IMR-90 (cell line): ENCODE results near the gene LIMS3. TPM values are rescaled to one million over a fixed set of nuclear protein-coding genes. Genes with fewer than 3 reads are reported as not detected.
"Not testable (repeated sequence)": the region's sequence is repeated elsewhere in the genome, so short reads cannot be mapped to it uniquely, and the experiment has no call there.

ENCODE experiments used
- ATAC-seq: fragments of 200-7000 bp; cut with Tn5 transposase; 2 replicates; pipeline ENCODE4 v1.9.1; 2020; ENCODE audit warnings: low read depth, mild to moderate bottlenecking, moderate library complexity
- BruUV-seq: library from RNA; stranded (reverse); fragments of 400-500 nt; replicated peaks from 2 replicates; lab custom pipeline; 2021; lab: Mats Ljungman, UMichigan
- CTCF ChIA-PET: fragments of 300-600 bp; formaldehyde crosslinking; extraction: SDS; loops from one replicate; lab custom pipeline; 2021; ENCODE audit warnings: antibody characterized with exemption; lab: Yijun Ruan, JAX
- POLR2A ChIA-PET: fragments of 300-600 bp; sonication (Branson Sonifier 250); formaldehyde crosslinking; loops from one replicate; lab custom pipeline; 2022; ENCODE audit warnings: antibody characterized with exemption; ENCODE audit not compliant: unreplicated experiment; lab: Charles Lee
- DNase-seq: peaks from one replicate; pipeline ENCODE4 v3.0.0; 2013
- H2AFZ ChIP-seq: replicated peaks from 2 replicates; pipeline ENCODE3; 2013; ENCODE audit warnings: low read length, mild to moderate bottlenecking; ENCODE audit not compliant: poor library complexity
- H2AK5ac ChIP-seq: 2 replicates; pipeline ENCODE4 v1.6.1; 2013; ENCODE audit warnings: low read depth, low read length, inconsistent platforms
- H2AK9ac ChIP-seq: replicated peaks from 2 replicates; pipeline ENCODE3; 2013; ENCODE audit warnings: mild to moderate bottlenecking, low read depth, low read length, moderate library complexity; ENCODE audit not compliant: poor library complexity
- H2BK120ac ChIP-seq: 2 replicates; pipeline ENCODE4 v1.6.1; 2013; ENCODE audit warnings: low read depth, low read length, inconsistent platforms
- H2BK15ac ChIP-seq: 3 replicates; pipeline ENCODE4 v1.6.1; 2013; ENCODE audit warnings: low read depth, low read length, inconsistent platforms
- H2BK20ac ChIP-seq: 2 replicates; pipeline ENCODE4 v1.6.1; 2013; ENCODE audit warnings: low read depth, mild to moderate bottlenecking, inconsistent platforms, low read length, moderate library complexity
- H2BK5ac ChIP-seq: 2 replicates; pipeline ENCODE4 v1.6.1; 2013; ENCODE audit warnings: mild to moderate bottlenecking, low read depth, low read length, inconsistent platforms; ENCODE audit not compliant: poor library complexity, severe bottlenecking
- H3K14ac ChIP-seq: replicated peaks from 2 replicates; pipeline ENCODE4 v1.6.1; 2013; ENCODE audit warnings: low read depth, low read length, inconsistent platforms
- H3K18ac ChIP-seq: 2 replicates; pipeline ENCODE4 v1.6.1; 2013; ENCODE audit warnings: low read depth, low read length, control low read depth
- H3K23ac ChIP-seq: 2 replicates; pipeline ENCODE4 v1.6.1; 2013; ENCODE audit warnings: low read depth, low read length, inconsistent platforms
- H3K27ac ChIP-seq: 2 replicates; pipeline ENCODE4 v1.5.1; 2013; ENCODE audit warnings: mild to moderate bottlenecking, control low read depth, low read length; ENCODE audit not compliant: insufficient read depth
- H3K27me3 ChIP-seq: 2 replicates; pipeline ENCODE4 v1.6.1; 2013; ENCODE audit warnings: low read length; ENCODE audit not compliant: control insufficient read depth, insufficient read depth
- H3K36me3 ChIP-seq: 2 replicates; pipeline ENCODE4 v1.6.1; 2013; ENCODE audit warnings: low read length, mixed read lengths; ENCODE audit not compliant: control insufficient read depth, insufficient read depth
- H3K4ac ChIP-seq: 2 replicates; pipeline ENCODE4 v1.6.1; 2013; ENCODE audit warnings: low read depth, low read length, inconsistent platforms
- H3K4me1 ChIP-seq: 2 replicates; pipeline ENCODE4 v1.6.1; 2013; ENCODE audit warnings: low read length, mixed read lengths; ENCODE audit not compliant: control insufficient read depth, insufficient read depth
- H3K4me2 ChIP-seq: 2 replicates; pipeline ENCODE4 v1.6.1; 2013; ENCODE audit warnings: low read depth, mild to moderate bottlenecking, control low read depth, low read length, moderate library complexity
- H3K4me3 ChIP-seq: 2 replicates; pipeline ENCODE4 v1.5.1; 2013; ENCODE audit warnings: low read depth, mild to moderate bottlenecking, control low read depth, low read length, moderate library complexity; ENCODE audit not compliant: insufficient read depth
- H3K56ac ChIP-seq: 2 replicates; pipeline ENCODE4 v1.6.1; 2013; ENCODE audit warnings: low read length, inconsistent platforms; ENCODE audit not compliant: insufficient read depth; ENCODE audit errors: extremely low read depth
- H3K79me1 ChIP-seq, 2 experiments: 2 replicates each; pipeline ENCODE4 v1.6.1; 2013; ENCODE audit warnings: low read length in 2 of 2, inconsistent platforms in 1 of 2, low read depth in 1 of 2
- H3K9ac ChIP-seq: 2 replicates; pipeline ENCODE4 v1.6.1; 2013; ENCODE audit warnings: low read depth, low read length, control low read depth
- H3K9me1 ChIP-seq: 2 replicates; pipeline ENCODE4 v1.6.1; 2013; ENCODE audit warnings: low read length, inconsistent platforms; ENCODE audit not compliant: insufficient read depth
- H3K9me3 ChIP-seq: 2 replicates; pipeline ENCODE4 v1.6.1; 2013; ENCODE audit warnings: low read length; ENCODE audit not compliant: control insufficient read depth, insufficient read depth
- H4K20me1 ChIP-seq: 2 replicates; pipeline ENCODE4 v1.6.1; 2013; ENCODE audit warnings: low read length, inconsistent platforms; ENCODE audit not compliant: insufficient read depth
- H4K5ac ChIP-seq: 2 replicates; pipeline ENCODE4 v1.6.1; 2013; ENCODE audit warnings: mild to moderate bottlenecking, low read depth, low read length, control low read depth
- H4K8ac ChIP-seq, 2 experiments: 2 replicates each; pipeline ENCODE4 v1.6.1; 2013; ENCODE audit warnings: low read depth in 2 of 2, low read length in 2 of 2, control low read depth in 1 of 2, inconsistent platforms in 1 of 2
- H4K91ac ChIP-seq: 2 replicates; pipeline ENCODE4 v1.6.1; 2013; ENCODE audit warnings: low read depth, low read length, inconsistent platforms; ENCODE audit not compliant: insufficient read depth
- WGBS, 2 experiments: methylation state at CpG; one replicate each; pipeline versions ENCODE4 v1.1.5 to v1.1.7; 2013; ENCODE audit warnings: missing lambda C conversion rate in 2 of 2; ENCODE audit not compliant: insufficient read length in 1 of 2; ENCODE audit errors: extremely low coverage in 2 of 2; 5-methylcytosine and 5-hydroxymethylcytosine counted together
- dilution Hi-C: fragments of 300-500 bp; cut with HindIII; formaldehyde crosslinking; loops from one replicate; pipeline ENCODE4 v1.14.3; 2018; ENCODE audit warnings: low sequenced_read_pairs; ENCODE audit not compliant: unreplicated experiment
- in situ Hi-C: fragments of 300-500 bp; cut with MboI; formaldehyde crosslinking; loops from 3 replicates; pipeline ENCODE4 v1.14.3; 2019; ENCODE audit warnings: low sequenced_read_pairs, inconsistent platforms, mixed read lengths
- intact Hi-C: fragments of 100-400 bp; cut with micrococcal nuclease; formaldehyde crosslinking; loops from 2 replicates; pipeline ENCODE4 v1.10.0; 2022
- polyA plus RNA-seq, 3 experiments: library from polyadenylated mRNA; depleted of rRNA; stranded (reverse); fragments of >200 nt; gene quantifications; 2 replicates each; pipeline ENCODE4 v1.2.3, GENCODE V29; 2012; ENCODE audit warnings: low replicate concordance in 1 of 3
- total RNA-seq: library from RNA; depleted of rRNA; stranded (reverse); fragments of >200 nt; gene quantifications from 2 replicates; pipeline ENCODE4 v1.2.3, GENCODE V29; 2012

The LIMS3 gene
- total and polyA plus RNA-seq, 2 of the 4 experiments (the other 2 are of a cell fraction), result 0.44 to 12.7 TPM

- H2BK20ac ChIP-seq, H2AFZ ChIP-seq, H3K9me1 ChIP-seq, H4K20me1 ChIP-seq, H2AK9ac ChIP-seq, H3K23ac ChIP-seq, H3K56ac ChIP-seq, H3K4ac ChIP-seq, BruUV-seq, dilution Hi-C loops, H3K18ac ChIP-seq, H3K4me2 ChIP-seq, H3K36me3 ChIP-seq, H2AK5ac ChIP-seq, H2BK15ac ChIP-seq, H2BK5ac ChIP-seq, in situ Hi-C loops, intact Hi-C loops, H3K27ac ChIP-seq, H3K79me1 ChIP-seq, H3K9ac ChIP-seq, H3K4me3 ChIP-seq, H3K14ac ChIP-seq, H2BK120ac ChIP-seq, POLR2A ChIA-PET, H3K4me1 ChIP-seq, H4K8ac ChIP-seq, H3K27me3 ChIP-seq, H3K9me3 ChIP-seq, ATAC-seq, CTCF ChIA-PET, H4K5ac ChIP-seq, DNase-seq, H4K91ac ChIP-seq: not testable (repeated sequence)
- no CpG with 5 or more reads among the region's 3 CpGs for WGBS, 2 experiments
Measured at GRCh38 chr2:109966107-109966736, 67.7 kb downstream of the LIMS3 start.

DNA sequence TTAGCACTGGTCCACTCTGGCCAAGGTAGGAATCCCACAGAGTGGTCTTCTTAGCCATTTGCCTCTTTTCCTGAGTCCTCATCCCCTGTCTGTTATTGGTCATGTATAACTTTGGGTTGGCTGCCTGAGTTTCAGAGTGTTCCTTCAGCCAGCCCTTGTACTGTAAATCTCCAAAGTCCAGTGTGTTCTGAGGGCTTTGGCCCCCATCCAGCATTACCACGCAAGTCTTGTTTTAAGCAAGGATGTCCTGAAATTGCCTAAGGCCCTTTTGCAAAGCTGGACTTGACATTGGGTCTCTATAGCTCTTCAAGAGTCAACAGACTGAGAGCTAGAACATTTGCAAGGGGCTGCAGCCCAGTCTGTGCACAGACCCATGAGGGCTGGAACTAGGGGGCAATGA is 68.4 kb downstream of the LIMS3 start:
- H3K23ac ChIP-seq, H2BK20ac ChIP-seq, H4K20me1 ChIP-seq, H3K4me1 ChIP-seq, DNase-seq, H3K4ac ChIP-seq, H3K9me3 ChIP-seq, H3K56ac ChIP-seq, ATAC-seq, dilution Hi-C loops, H3K9me1 ChIP-seq, POLR2A ChIA-PET, H3K79me1 ChIP-seq, H3K27ac ChIP-seq, H3K4me2 ChIP-seq, H3K36me3 ChIP-seq, H4K5ac ChIP-seq, H3K18ac ChIP-seq, H4K8ac ChIP-seq, intact Hi-C loops, H3K4me3 ChIP-seq, H4K91ac ChIP-seq, CTCF ChIA-PET, BruUV-seq, H3K9ac ChIP-seq, H2AK9ac ChIP-seq, H2AFZ ChIP-seq, H2BK15ac ChIP-seq, H3K27me3 ChIP-seq, H3K14ac ChIP-seq, H2AK5ac ChIP-seq, in situ Hi-C loops, H2BK5ac ChIP-seq, H2BK120ac ChIP-seq: not testable (repeated sequence)
- WGBS, 2 experiments, result no CpG with 5 or more reads among the region's 1 CpG
